Progenitor cell of endocrine pancreas (in vitro differentiated cells): Measurements from ENCODE around the gene RGS3. TPM values are rescaled to one million over a fixed set of nuclear protein-coding genes. Genes with fewer than 3 reads are reported as not detected.

Source experiments
- DNase-seq: peaks from one replicate; pipeline ENCODE4 v3.0.0; 2021; ENCODE audit warnings: low spot score; ENCODE audit not compliant: unreplicated experiment
- H3K27ac Mint-ChIP-seq: 2 replicates; pipeline ENCODE4 v1.8.0; 2021; ENCODE audit warnings: mild to moderate bottlenecking, moderate library complexity, mixed read lengths
- H3K27me3 Mint-ChIP-seq: 2 replicates; pipeline ENCODE4 v1.8.0; 2021; ENCODE audit warnings: mixed read lengths
- H3K36me3 Mint-ChIP-seq: 2 replicates; pipeline ENCODE4 v1.8.0; 2022; ENCODE audit warnings: mixed read lengths; ENCODE audit not compliant: insufficient read depth
- H3K4me1 Mint-ChIP-seq: 2 replicates; pipeline ENCODE4 v1.8.0; 2021; ENCODE audit warnings: low read depth, mixed read lengths
- H3K4me3 Mint-ChIP-seq: 2 replicates; pipeline ENCODE4 v1.8.0; 2021; ENCODE audit warnings: low read depth, mild to moderate bottlenecking, moderate library complexity, mixed read lengths
- H3K9me3 Mint-ChIP-seq: 2 replicates; pipeline ENCODE4 v1.8.0; 2021; ENCODE audit warnings: low read depth, mixed read lengths
- CTCF ChIP-seq: fragments of 200-600 bp; sonication (generic); IDR thresholded peaks from one replicate; pipeline ENCODE4 v1.5.0; 2021; ENCODE audit warnings: antibody characterized with exemption, mild to moderate bottlenecking; ENCODE audit not compliant: unreplicated experiment
- total RNA-seq: library from RNA; stranded (reverse); gene quantifications from 2 replicates; pipeline ENCODE4 v1.2.1, GENCODE V29; 2021

RGS3 gene
- total RNA-seq, 1 donor from 2014 or later = 39.3 TPM

- H3K27ac Mint-ChIP-seq = no peak overlapping the region
- no peaks in the 10 kb centered on the region for H3K9me3 Mint-ChIP-seq
- no peaks in the 10 kb centered on the region for H3K27me3 Mint-ChIP-seq
- peaks cover 4% of the 10 kb centered on the region for H3K36me3 Mint-ChIP-seq
- no peak for DNase-seq
- peaks cover 6% of the 10 kb centered on the region for H3K4me1 Mint-ChIP-seq
- no peak for TF ChIP-seq CTCF
- H3K4me3 Mint-ChIP-seq = no peak overlapping the region
Observed at GRCh38 chr9:113573046-113573958, 109.8 kb downstream of the RGS3 start.

GRCh38 chr9:113573959-113574352, 110.4 kb downstream of the RGS3 start:
- Mint-ChIP-seq H3K27me3 (no peaks in the 10 kb centered on the region), H3K4me1 (peaks cover 6% of the 10 kb centered on the region), H3K9me3 (no peaks in the 10 kb centered on the region), H3K4me3 (no peak overlapping the region), H3K27ac (no peak overlapping the region), H3K36me3 (peaks cover 4% of the 10 kb centered on the region)
- no peak for TF ChIP-seq CTCF
- no peak for DNase-seq

- no peak for TF ChIP-seq CTCF
- no peak for DNase-seq
- Mint-ChIP-seq H3K27ac (no peak overlapping the region), H3K9me3 (no peaks in the 10 kb centered on the region), H3K4me1 (peaks cover 6% of the 10 kb centered on the region), H3K27me3 (no peaks in the 10 kb centered on the region), H3K4me3 (no peak overlapping the region), H3K36me3 (peaks cover 4% of the 10 kb centered on the region)
Observed at GRCh38 chr9:113574441-113575262, 111.1 kb downstream of the RGS3 start.

- H3K4me1 Mint-ChIP-seq = peaks cover 6% of the 10 kb centered on the region
- DNase-seq = no peak
- H3K36me3 Mint-ChIP-seq = no peaks in the 10 kb centered on the region
- H3K27ac Mint-ChIP-seq = no peak overlapping the region
- no peak overlapping the region for H3K4me3 Mint-ChIP-seq
- TF ChIP-seq CTCF = no peak
- H3K27me3 Mint-ChIP-seq = no peaks in the 10 kb centered on the region
- H3K9me3 Mint-ChIP-seq = no peaks in the 10 kb centered on the region
Observed at GRCh38 chr9:113577525-113578261, 114.2 kb downstream of the RGS3 start.
